Mesodermal cell (in vitro differentiated cells): ENCODE measurements around the gene NCAPD3.
A peak's percentile ranks its signal among the peaks of the same experiment; 100 is the strongest.

Source experiments
- H3K27ac ChIP-seq: 2 replicates; pipeline ENCODE4 v1.7.0; 2013; ENCODE audit warnings: mild to moderate bottlenecking, low read depth, low read length, moderate library complexity; ENCODE audit not compliant: severe bottlenecking
- H3K36me3 ChIP-seq: 2 replicates; pipeline ENCODE4 v1.7.1; 2013; ENCODE audit warnings: mild to moderate bottlenecking, low read length, moderate library complexity; ENCODE audit not compliant: control insufficient read depth, insufficient read depth
- H3K4me1 ChIP-seq: one replicate; pipeline ENCODE4 v1.7.1; 2013; ENCODE audit warnings: mild to moderate bottlenecking, low read length; ENCODE audit not compliant: insufficient read depth, control insufficient read depth, poor library complexity, severe bottlenecking
- H3K4me3 ChIP-seq: 2 replicates; pipeline ENCODE4 v1.7.0; 2013; ENCODE audit warnings: low read length, control low read depth, mild to moderate bottlenecking; ENCODE audit not compliant: insufficient read depth, poor library complexity, severe bottlenecking; ENCODE audit errors: extremely low read depth
- H3K9me3 ChIP-seq: 2 replicates; pipeline ENCODE4 v1.7.1; 2013; ENCODE audit warnings: mild to moderate bottlenecking, low read length, moderate library complexity; ENCODE audit not compliant: control insufficient read depth
- WGBS, 2 experiments: methylation state at CpG; one replicate each; pipeline ENCODE4 v1.1.5; 2013; ENCODE audit warnings: missing lambda C conversion rate in 2 of 2; ENCODE audit not compliant: insufficient coverage in 2 of 2; 5-methylcytosine and 5-hydroxymethylcytosine counted together

NCAPD3 gene

GRCh38 chr11:134132808-134133207 lies 91.0 kb downstream of the NCAPD3 start:
- H3K4me1 ChIP-seq = no peaks in the 10 kb centered on the region
- H3K4me3 ChIP-seq = no peak overlapping the region
- H3K9me3 ChIP-seq = peaks cover 28% of the 10 kb centered on the region
- peaks cover 35% of the 10 kb centered on the region for H3K36me3 ChIP-seq
- H3K27ac ChIP-seq = no peak overlapping the region

GRCh38 chr11:134131628-134132244 lies 92.0 kb downstream of the NCAPD3 start:
- H3K4me1 ChIP-seq = peaks cover 4% of the 10 kb centered on the region
- H3K36me3 ChIP-seq = peaks cover 42% of the 10 kb centered on the region
- 91 to 94% methylated on average over 2 of the region's 2 CpGs for WGBS, 2 experiments
- peaks cover 28% of the 10 kb centered on the region for H3K9me3 ChIP-seq
- no peak overlapping the region for H3K27ac ChIP-seq
- no peak overlapping the region for H3K4me3 ChIP-seq

DNA sequence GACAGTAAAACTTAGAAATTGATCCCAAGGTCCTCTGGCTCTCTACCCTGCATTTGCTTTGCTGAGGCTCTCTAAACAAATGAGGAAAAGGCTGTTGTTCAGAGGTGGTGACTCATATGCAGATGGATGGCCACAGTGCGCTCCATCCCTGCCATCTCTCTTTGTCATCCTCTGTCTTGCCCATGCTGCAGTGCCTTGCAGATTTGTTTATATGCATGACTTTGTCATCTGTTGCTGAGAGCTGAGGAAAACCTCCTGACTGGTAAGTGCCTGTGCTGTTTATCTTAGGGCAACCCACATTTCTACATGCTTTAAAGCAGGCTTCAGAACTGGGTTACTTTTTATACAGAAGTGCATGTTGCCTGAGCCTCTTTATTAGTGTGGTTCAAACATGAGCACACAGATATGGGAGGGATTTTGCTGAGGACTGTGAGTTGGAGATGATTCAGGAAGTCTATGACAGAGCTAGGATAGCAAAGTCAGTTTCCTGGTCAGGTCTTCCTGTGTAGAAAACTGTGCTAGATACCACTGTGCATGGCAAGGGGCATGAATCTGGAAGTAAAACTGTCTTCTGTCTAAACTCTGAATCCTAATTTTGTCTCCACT lies 97.4 kb downstream of the NCAPD3 start:
- H3K4me1 ChIP-seq = peaks cover 48% of the 10 kb centered on the region
- peak overlapping the region; percentile 91 for H3K27ac ChIP-seq
- H3K9me3 ChIP-seq = peaks cover 10% of the 10 kb centered on the region
- H3K36me3 ChIP-seq = peaks cover 37% of the 10 kb centered on the region
- no CpG with 5 or more reads among the region's 1 CpG for WGBS, 2 experiments
- no peak overlapping the region for H3K4me3 ChIP-seq

DNA sequence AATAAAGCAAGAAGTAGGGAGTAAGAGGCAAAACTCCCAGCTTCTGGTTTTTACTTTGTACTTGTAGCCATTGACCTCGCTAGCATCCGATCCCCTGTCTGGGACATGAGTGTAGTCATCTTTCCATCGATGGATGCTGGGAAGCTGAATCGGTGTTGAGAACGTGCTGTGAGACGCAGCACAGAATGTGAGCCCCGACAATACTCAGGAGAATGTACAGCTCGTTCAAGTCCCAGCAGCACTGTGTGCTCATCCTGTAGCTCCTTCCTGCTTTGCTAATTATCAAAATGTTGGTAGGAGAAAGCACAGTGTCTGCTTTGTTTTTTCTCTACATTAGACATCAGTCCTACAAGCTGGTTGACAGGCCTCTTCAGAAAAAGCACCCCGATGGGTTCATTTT lies 98.3 kb downstream of the NCAPD3 start:
- WGBS, 2 experiments = 71 to 80% methylated on average over 9 of the region's 9 CpGs
- Histone ChIP-seq H3K4me1 (peaks cover 57% of the 10 kb centered on the region), H3K27ac (peak overlapping the region; percentile 91), H3K4me3 (no peak overlapping the region), H3K36me3 (peaks cover 30% of the 10 kb centered on the region), H3K9me3 (peaks cover 5% of the 10 kb centered on the region)

DNA sequence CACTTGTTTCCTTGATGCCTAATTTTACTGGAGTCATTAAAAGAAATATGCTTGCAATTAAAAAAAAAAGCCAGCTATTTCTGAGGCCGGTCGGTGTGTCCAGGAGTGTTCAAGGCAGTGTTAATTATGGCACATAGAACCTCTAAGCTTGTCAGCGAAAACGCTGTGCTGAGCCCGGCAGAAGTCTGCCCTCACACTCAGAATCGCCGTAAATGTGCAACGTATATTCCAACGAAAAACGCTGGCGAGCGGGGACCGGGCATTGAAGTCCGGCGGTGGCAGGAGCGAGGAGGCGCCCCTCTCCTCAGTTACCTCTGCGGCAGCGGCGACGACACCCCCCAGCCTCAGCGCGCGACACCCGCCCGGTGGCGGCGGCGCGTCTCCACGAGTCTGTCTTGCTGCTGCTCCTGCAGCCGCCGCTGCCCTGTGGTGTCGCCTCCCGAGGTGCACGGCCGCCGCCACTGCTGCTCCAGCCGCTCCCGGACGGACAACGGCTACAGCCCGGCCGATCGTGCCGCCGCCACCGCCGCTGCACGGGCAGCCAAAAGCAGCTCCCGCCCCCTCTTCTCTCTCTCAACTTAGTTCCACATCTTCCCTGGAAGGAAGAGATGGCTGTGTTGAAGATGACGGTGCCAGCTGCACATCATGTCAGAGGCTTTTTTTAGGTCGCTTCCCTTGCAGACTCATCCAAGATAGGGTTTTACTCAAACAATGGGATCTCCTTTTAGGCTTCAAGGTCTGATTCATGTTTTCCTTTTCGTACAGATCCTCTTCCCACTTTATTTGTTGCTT lies 98.9 kb downstream of the NCAPD3 start:
- H3K4me1 ChIP-seq = peaks cover 62% of the 10 kb centered on the region
- no peaks in the 10 kb centered on the region for H3K9me3 ChIP-seq
- 18 to 32% methylated on average over 43 to 53 of the region's 54 CpGs for WGBS, 2 experiments
- H3K27ac ChIP-seq = peak overlapping the region; percentile 91
- peaks cover 30% of the 10 kb centered on the region for H3K36me3 ChIP-seq
- H3K4me3 ChIP-seq = peak overlapping the region; percentile 24

- H3K4me1 ChIP-seq = peaks cover 74% of the 10 kb centered on the region
- no peak overlapping the region for H3K4me3 ChIP-seq
- WGBS, 2 experiments = 75 to 87% methylated on average over 6 to 7 of the region's 9 CpGs
- peak overlapping the region; percentile 96 for H3K27ac ChIP-seq
- peaks cover 19% of the 10 kb centered on the region for H3K36me3 ChIP-seq
- H3K9me3 ChIP-seq = no peaks in the 10 kb centered on the region
Measured at GRCh38 chr11:134120921-134121526, 102.7 kb downstream of the NCAPD3 start.

- Histone ChIP-seq H3K27ac (peak overlapping the region; percentile 96), H3K4me1 (peaks cover 67% of the 10 kb centered on the region), H3K36me3 (peaks cover 19% of the 10 kb centered on the region), H3K4me3 (no peak overlapping the region), H3K9me3 (no peaks in the 10 kb centered on the region)
- WGBS, 2 experiments = 86 to 87% methylated on average over 10 to 11 of the region's 13 CpGs
Measured at GRCh38 chr11:134120143-134120850, 103.5 kb downstream of the NCAPD3 start.

DNA sequence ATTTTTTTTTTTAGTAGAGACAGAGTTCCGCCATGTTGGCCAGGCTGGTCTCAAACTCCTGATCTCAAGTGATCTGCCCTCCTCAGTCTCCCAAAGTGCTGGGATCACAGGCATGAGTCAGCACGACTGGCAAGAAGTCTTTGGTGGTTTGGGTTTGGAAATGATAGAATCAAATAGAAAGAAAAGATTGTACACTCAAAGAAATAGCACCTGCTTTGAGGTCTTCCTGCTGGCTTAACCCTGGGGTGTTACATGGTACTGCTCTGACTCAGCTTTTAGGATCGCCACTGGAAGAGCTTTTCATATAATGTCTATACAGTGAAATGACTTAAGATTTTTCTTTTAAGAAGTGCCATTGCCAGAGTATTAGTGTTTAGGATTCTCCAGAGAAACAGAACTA lies 104.7 kb downstream of the NCAPD3 start:
- Histone ChIP-seq H3K9me3 (no peaks in the 10 kb centered on the region), H3K27ac (peak overlapping the region; percentile 96), H3K4me3 (no peak overlapping the region), H3K4me1 (peaks cover 62% of the 10 kb centered on the region), H3K36me3 (peaks cover 19% of the 10 kb centered on the region)
- WGBS, 2 experiments = 100% methylated on average over 1 of the region's 3 CpGs; no CpG with 5 or more reads in 1 of the 2 experiments

GRCh38 chr11:134118006-134118405 lies 105.8 kb downstream of the NCAPD3 start:
- H3K4me3 ChIP-seq = no peak overlapping the region
- H3K9me3 ChIP-seq = no peaks in the 10 kb centered on the region
- H3K36me3 ChIP-seq = peaks cover 15% of the 10 kb centered on the region
- H3K4me1 ChIP-seq = peaks cover 53% of the 10 kb centered on the region
- H3K27ac ChIP-seq = peak overlapping the region; percentile 96

GRCh38 chr11:134116210-134116609 lies 107.6 kb downstream of the NCAPD3 start:
- H3K36me3 ChIP-seq = peaks cover 22% of the 10 kb centered on the region
- H3K4me1 ChIP-seq = peaks cover 36% of the 10 kb centered on the region
- H3K4me3 ChIP-seq = no peak overlapping the region
- H3K27ac ChIP-seq = no peak overlapping the region
- WGBS, 2 experiments = 100% methylated on average over 1 of the region's 1 CpG; no CpG with 5 or more reads in 1 of the 2 experiments
- H3K9me3 ChIP-seq = no peaks in the 10 kb centered on the region
